Heart left ventricle (tissue), 13 donors: ENCODE measurements around the gene AHRR.

Experiments used
- POLR2A ChIP-seq, 2 donors: fragments of 450-650 bp; IDR thresholded peaks; one replicate each; pipeline ENCODE4 v1.6.1; 2017; ENCODE audit warnings: antibody characterized with exemption in 2 of 2, mild to moderate bottlenecking in 2 of 2, moderate library complexity in 2 of 2
- TF ChIP-seq, protein P1 (sequence below), 12 donors: fragments of 200-600 bp; sonication (generic) in 4 of 12; IDR thresholded peaks; one replicate each; pipeline versions ENCODE4 v1.5.0 to v1.8.0; 2018 to 2022; ENCODE audit warnings: antibody characterized with exemption in 12 of 12, mild to moderate bottlenecking in 5 of 12
- donor health status: ischemic (EF 13 %, LVEDD 7.1; RV severe dilation, severe dysfunction).
- donor health status: DM: no; HTN: yes; CAD: no.
- donor health status: DM: no; HTN: no; CAD: no.
- donor health status: ischemic (EF 25% LVEDD 6.9; RV normal size, moderate dysfunction).
- donor health status: ischemic (EF 25% LVEDD 5.7; RV mildly dilated, moderate dysfunction).
- donor health status: ischemic (EF 35%, LVEDD 5.7; RV mildly dilated, moderate dysfunction).
- donor health status: nonischemic (EF 11% LVEDD 7.7; RV severe dilation, severe dysfunction).
- donor health status: DM: yes; HTN: yes; CAD: no.
- donor health status: PGD.
- donor health status: ischemic (EF 29% LVEDD 5.4; RV normal size, mild dysfunction).
- donor health status: nonischemic (EF 23%, LVEDD 6.1; RV moderate dilation, normal function).

DNA sequence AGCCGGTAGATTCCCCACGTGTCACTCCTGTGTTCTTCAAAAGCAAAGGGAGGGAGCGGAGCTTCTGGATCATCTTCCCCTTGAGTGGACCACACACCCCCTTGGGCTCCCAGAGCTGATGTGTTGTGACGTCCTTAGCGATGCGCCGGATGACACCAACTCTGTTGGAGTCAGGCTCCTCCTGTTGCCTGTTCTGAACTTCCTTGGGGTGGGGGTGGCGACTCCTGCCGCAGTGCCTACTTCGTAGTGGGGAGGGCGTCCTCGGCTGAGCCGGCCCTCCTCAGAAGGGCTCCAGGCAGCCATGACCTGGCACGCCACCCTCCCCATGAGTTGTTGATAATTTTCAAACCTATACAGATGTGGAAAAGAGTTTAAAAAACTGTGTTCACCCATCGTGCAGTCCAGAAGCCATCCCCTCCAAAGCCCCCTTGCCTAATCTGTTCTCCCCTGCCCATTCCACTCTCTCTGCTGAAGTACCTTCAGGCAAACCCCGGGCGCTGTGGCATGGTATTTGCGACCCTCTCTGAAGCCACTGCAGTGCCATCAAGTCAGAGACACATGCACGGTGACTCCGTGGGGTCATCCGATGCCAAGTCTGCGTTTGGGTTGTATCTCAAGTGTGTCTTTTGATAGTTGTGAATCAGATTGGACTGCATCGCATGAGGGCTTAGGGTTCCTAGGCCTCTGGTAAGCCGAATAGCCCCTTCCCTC lies 138.2 kb downstream of the AHRR start:
- no peak for TF ChIP-seq POLR2A (IDR thresholded peaks at IDR 0.05)
- TF ChIP-seq, protein P1, sequence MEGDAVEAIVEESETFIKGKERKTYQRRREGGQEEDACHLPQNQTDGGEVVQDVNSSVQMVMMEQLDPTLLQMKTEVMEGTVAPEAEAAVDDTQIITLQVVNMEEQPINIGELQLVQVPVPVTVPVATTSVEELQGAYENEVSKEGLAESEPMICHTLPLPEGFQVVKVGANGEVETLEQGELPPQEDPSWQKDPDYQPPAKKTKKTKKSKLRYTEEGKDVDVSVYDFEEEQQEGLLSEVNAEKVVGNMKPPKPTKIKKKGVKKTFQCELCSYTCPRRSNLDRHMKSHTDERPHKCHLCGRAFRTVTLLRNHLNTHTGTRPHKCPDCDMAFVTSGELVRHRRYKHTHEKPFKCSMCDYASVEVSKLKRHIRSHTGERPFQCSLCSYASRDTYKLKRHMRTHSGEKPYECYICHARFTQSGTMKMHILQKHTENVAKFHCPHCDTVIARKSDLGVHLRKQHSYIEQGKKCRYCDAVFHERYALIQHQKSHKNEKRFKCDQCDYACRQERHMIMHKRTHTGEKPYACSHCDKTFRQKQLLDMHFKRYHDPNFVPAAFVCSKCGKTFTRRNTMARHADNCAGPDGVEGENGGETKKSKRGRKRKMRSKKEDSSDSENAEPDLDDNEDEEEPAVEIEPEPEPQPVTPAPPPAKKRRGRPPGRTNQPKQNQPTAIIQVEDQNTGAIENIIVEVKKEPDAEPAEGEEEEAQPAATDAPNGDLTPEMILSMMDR (IDR thresholded peaks at IDR 0.05) = no peak
